ENCODE data around the gene DIS3L2.

DIS3L2 gene

GRCh38 chr2:232229911-232230310 is 268.4 kb downstream of the DIS3L2 start:
- DNase-seq (ENCODE audit: low spot score): no peak

GRCh38 chr2:232230560-232230959 is 269.0 kb downstream of the DIS3L2 start:
- peak; percentile 39 for DNase-seq (ENCODE audit: low spot score)

- no peak for DNase-seq (ENCODE audit: low spot score)
Measured at GRCh38 chr2:232231554-232231953, 270.0 kb downstream of the DIS3L2 start.

GRCh38 chr2:232232915-232233314 is 271.4 kb downstream of the DIS3L2 start:
- no peak for DNase-seq (ENCODE audit: low spot score)

- no peak for DNase-seq (ENCODE audit: low spot score)
Measured at GRCh38 chr2:232234922-232235615, 273.6 kb downstream of the DIS3L2 start.

- no peak for DNase-seq (ENCODE audit: low spot score)
Measured at GRCh38 chr2:232235716-232236115, 274.2 kb downstream of the DIS3L2 start.

GRCh38 chr2:232236200-232236599 is 274.7 kb downstream of the DIS3L2 start:
- DNase-seq (ENCODE audit: low spot score): no peak

GRCh38 chr2:232237464-232237863 is 276.0 kb downstream of the DIS3L2 start:
- DNase-seq (ENCODE audit: low spot score): no peak

- peak; percentile 7 for DNase-seq (ENCODE audit: low spot score)
Measured at GRCh38 chr2:232238108-232238507, 276.6 kb downstream of the DIS3L2 start.

- no peak for DNase-seq (ENCODE audit: low spot score)
Measured at GRCh38 chr2:232238596-232238995, 277.1 kb downstream of the DIS3L2 start.

- DNase-seq (ENCODE audit: low spot score): no peak
Measured at GRCh38 chr2:232239951-232240681, 278.6 kb downstream of the DIS3L2 start.

GRCh38 chr2:232240906-232241305 is 279.4 kb downstream of the DIS3L2 start:
- DNase-seq (ENCODE audit: low spot score): no peak

- DNase-seq (ENCODE audit: low spot score): no peak
Measured at GRCh38 chr2:232242316-232242715, 280.8 kb downstream of the DIS3L2 start.

GRCh38 chr2:232245111-232245510 is 283.6 kb downstream of the DIS3L2 start:
- DNase-seq (ENCODE audit: low spot score): no peak

GRCh38 chr2:232246245-232246644 is 284.7 kb downstream of the DIS3L2 start:
- DNase-seq (ENCODE audit: low spot score): no peak

GRCh38 chr2:232249096-232249495 is 287.6 kb downstream of the DIS3L2 start:
- DNase-seq (ENCODE audit: low spot score): no peak

GRCh38 chr2:232250246-232251175 is 289.0 kb downstream of the DIS3L2 start:
- DNase-seq (ENCODE audit: low spot score): no peak

- DNase-seq (ENCODE audit: low spot score): no peak
Measured at GRCh38 chr2:232255033-232255432, 293.5 kb downstream of the DIS3L2 start.

GRCh38 chr2:232260075-232260474 is 298.6 kb downstream of the DIS3L2 start:
- no peak for DNase-seq (ENCODE audit: low spot score)

GRCh38 chr2:232261776-232262175 is 300.3 kb downstream of the DIS3L2 start:
- DNase-seq (ENCODE audit: low spot score): no peak

GRCh38 chr2:232263295-232263694 is 301.8 kb downstream of the DIS3L2 start:
- no peak for DNase-seq (ENCODE audit: low spot score)

- DNase-seq (ENCODE audit: low spot score): no peak
Measured at GRCh38 chr2:232264081-232264480, 302.6 kb downstream of the DIS3L2 start.

GRCh38 chr2:232265329-232265728 is 303.8 kb downstream of the DIS3L2 start:
- DNase-seq (ENCODE audit: low spot score): no peak

Measured in HuH-7 (cell line).